Adrenal gland (tissue), 12 donors: Measurements from ENCODE around the gene DPH1. TPM values are rescaled to one million over a fixed set of nuclear protein-coding genes. Genes with fewer than 3 reads are reported as not detected.

Source experiments
- DNase-seq, 7 donors: peaks; one replicate each; pipeline ENCODE4 v3.0.0-alpha.2; 2019 to 2020
- H3K27ac ChIP-seq, 5 donors: fragments of 200-600 bp; sonication (generic) in 4 of 5; 1 replicate in 3 of 5; 2 replicates in 2 of 5; pipeline versions ENCODE4 v1.5.1 to v1.8.0; 2016 to 2020; ENCODE audit warnings: mild to moderate bottlenecking in 1 of 5
- H3K27me3 ChIP-seq: fragments of 200-600 bp; 2 replicates; pipeline ENCODE4 v1.8.0; 2021
- H3K36me3 ChIP-seq, 2 donors: fragments of 200-600 bp; replicated peaks in 1 of 2; 1 replicate in 1 of 2; 2 replicates in 1 of 2; pipeline versions ENCODE4 v1.5.1 to v1.8.0; 2018 to 2022
- H3K4me1 ChIP-seq, 2 donors: fragments of 200-600 bp; replicated peaks in 1 of 2; 1 replicate in 1 of 2; 2 replicates in 1 of 2; pipeline versions ENCODE4 v1.5.1 to v1.8.0; 2018 to 2021
- H3K4me3 ChIP-seq, 4 donors: fragments of 200-600 bp; sonication (generic) in 3 of 4; one replicate each; pipeline ENCODE4 v1.5.1; 2016 to 2018
- H3K9me3 ChIP-seq, 3 donors: fragments of 200-600 bp; sonication (generic) in 1 of 3; replicated peaks in 1 of 3; 1 replicate in 2 of 3; 2 replicates in 1 of 3; pipeline versions ENCODE4 v1.5.1 to v1.8.0; 2016 to 2021
- CTCF ChIP-seq, 6 experiments: fragments of 450-650 bp in 4 of 6; fragments of 200-600 bp in 2 of 6; sonication (generic) in 1 of 6; IDR thresholded peaks; 1 replicate in 5 of 6; 2 replicates in 1 of 6; pipeline versions ENCODE4 v1.5.1 to v1.8.0; 2016 to 2021; ENCODE audit warnings: antibody characterized with exemption in 6 of 6, mild to moderate bottlenecking in 2 of 6, moderate library complexity in 1 of 6
- POLR2A ChIP-seq, 2 donors: fragments of 450-650 bp; IDR thresholded peaks; one replicate each; pipeline ENCODE4 v1.6.1; 2017; ENCODE audit warnings: antibody characterized with exemption in 2 of 2, mild to moderate bottlenecking in 2 of 2, moderate library complexity in 1 of 2
- WGBS, 4 donors: extraction: QIAGEN DNeasy Blood & Tissue Kit in 2 of 4; methylation state at CpG; one replicate each; pipeline versions ENCODE4 v1.1.5 to v1.1.7; 2013 to 2017; 5-methylcytosine and 5-hydroxymethylcytosine counted together
- intact Hi-C, 2 donors: fragments of 100-400 bp; cut with DNase I; formaldehyde crosslinking; loops; one replicate each; pipeline versions ENCODE4 v1.14.1 to v1.15.0; 2022 to 2023
- polyA plus RNA-seq, 3 donors: library from polyadenylated mRNA; stranded (reverse); fragments of 200-250 nt in 2 of 3; fragments of 350-450 nt in 1 of 3; fragmentation: Illumina TruSeq in 1 of 3; extraction: RNeasy Lipid Tissue Mini Kit (QIAGEN cat#74804) in 1 of 3; gene quantifications; one replicate each; pipeline ENCODE4 v1.2.3, GENCODE V29; 2013 to 2014
- total RNA-seq, 9 donors: library from RNA; depleted of rRNA in 4 of 9; stranded (reverse); fragments of >200 nt in 4 of 9; fragments of 120-200 nt in 1 of 9; fragmentation: NEBNext Ultra II Directional in 1 of 9; extraction: Animal tissue kit (Norgen Biotek cat#: 25700) in 1 of 9; gene quantifications; one replicate each; pipeline versions ENCODE4 v1.1.0 to v1.2.4, GENCODE V29; 2013 to 2023
- donor health status: healthy with polysubstance abuse.
- donor health status: Bipolar disorder and iron deficiency.
- donor health status: DM: yes; HTN: yes; CAD: no.
- donor health status: DM: no; HTN: no; CAD: no.
- donor health status: DM: no; HTN: no; CAD: no.
- donor health status: DM: yes; HTN: yes; CAD: no.

Gene DPH1
- total and polyA plus RNA-seq, 12 donors: 29.3 to 100 (median 57.7) TPM

GRCh38 chr17:2071024-2071385 lies 41.1 kb downstream of the DPH1 start:
- intact Hi-C loops: no loop called here
- Histone ChIP-seq H3K36me3 (peaks cover 0 to 8% of the 10 kb centered on the region in 2 donors), H3K27ac (peak overlapping the region in 4 of 5 donors; percentile 71 to 91 (median 82)), H3K4me3 (no peak overlapping the region), H3K27me3 (no peaks in the 10 kb centered on the region), H3K9me3 (no peaks in the 10 kb centered on the region), H3K4me1 (peaks cover 6 to 46% of the 10 kb centered on the region in 2 donors)
- TF ChIP-seq CTCF (IDR thresholded peaks at IDR 0.05) (no peak), POLR2A (IDR thresholded peaks at IDR 0.05) (no peak)
- DNase-seq: no peak
- 86 to 92% (median 87%) methylated on average over 6 of the region's 6 CpGs for WGBS, 4 donors

- peak in 6 of 7 donors; percentile 58 to 83 (median 67) for DNase-seq
- intact Hi-C loops: no loop called here
- 60 to 75% (median 63%) methylated on average over 25 to 31 of the region's 31 CpGs for WGBS, 4 donors
- TF ChIP-seq CTCF (IDR thresholded peaks at IDR 0.05): no peak
- TF ChIP-seq POLR2A (IDR thresholded peaks at IDR 0.05): no peak
- Histone ChIP-seq H3K36me3 (peaks cover 0 to 8% of the 10 kb centered on the region in 2 donors), H3K4me1 (peaks cover 6 to 51% of the 10 kb centered on the region in 2 donors), H3K9me3 (no peaks in the 10 kb centered on the region), H3K4me3 (no peak overlapping the region), H3K27me3 (no peaks in the 10 kb centered on the region), H3K27ac (peak overlapping the region in 4 of 5 donors; percentile 71 to 91 (median 82))
Observed at GRCh38 chr17:2071455-2072281, 41.7 kb downstream of the DPH1 start.

GRCh38 chr17:2074919-2075318 lies 45.0 kb downstream of the DPH1 start:
- TF ChIP-seq POLR2A (IDR thresholded peaks at IDR 0.05): no peak
- no peak for TF ChIP-seq CTCF (IDR thresholded peaks at IDR 0.05)
- peaks cover 0 to 33% of the 10 kb centered on the region in 2 donors for H3K4me1 ChIP-seq
- peak overlapping the region in 2 of 5 donors; percentile 76 to 85 for H3K27ac ChIP-seq

GRCh38 chr17:2075336-2076086 lies 45.6 kb downstream of the DPH1 start:
- Histone ChIP-seq H3K9me3 (no peaks in the 10 kb centered on the region), H3K4me3 (no peak overlapping the region), H3K27ac (peak overlapping the region in 4 of 5 donors; percentile 1 to 85 (median 42)), H3K27me3 (no peaks in the 10 kb centered on the region), H3K4me1 (peaks cover 0 to 32% of the 10 kb centered on the region in 2 donors), H3K36me3 (peaks cover 0 to 32% of the 10 kb centered on the region in 2 donors)
- peak in 1 of 7 donors; percentile 58 for DNase-seq
- TF ChIP-seq CTCF (IDR thresholded peaks at IDR 0.05) (no peak), POLR2A (IDR thresholded peaks at IDR 0.05) (no peak)
- intact Hi-C loops: no loop called here
- 45 to 89% (median 71%) methylated on average over 10 to 13 of the region's 13 CpGs for WGBS, 4 donors

More at GRCh38 chr17:2074919-2075318, 45.0 kb downstream of the DPH1 start:
- Histone ChIP-seq H3K4me3 (no peak overlapping the region), H3K36me3 (peaks cover 0 to 26% of the 10 kb centered on the region in 2 donors), H3K9me3 (no peaks in the 10 kb centered on the region), H3K27me3 (no peaks in the 10 kb centered on the region)
- peak in 1 of 7 donors; percentile 50 for DNase-seq
- intact Hi-C loops: no loop called here
- WGBS, 4 donors: 74 to 87% (median 84%) methylated on average over 7 to 10 of the region's 10 CpGs
